Endodermal cell (in vitro differentiated cells): ENCODE data around the gene SLC46A1. TPM values are rescaled to one million over a fixed set of nuclear protein-coding genes. Genes with fewer than 3 reads are reported as not detected.

Experiments
- DNase-seq: peaks from one replicate; pipeline ENCODE4 v3.0.0-alpha.2; 2017
- H3K27ac ChIP-seq: 2 replicates; pipeline ENCODE4 v1.5.1; 2013; ENCODE audit warnings: mild to moderate bottlenecking, low read depth, low read length, moderate library complexity
- H3K27me3 ChIP-seq: 2 replicates; pipeline ENCODE4 v1.6.1; 2013; ENCODE audit warnings: mild to moderate bottlenecking, low read length, moderate library complexity; ENCODE audit not compliant: insufficient read depth, control insufficient read depth, poor library complexity, severe bottlenecking
- H3K36me3 ChIP-seq: 2 replicates; pipeline ENCODE4 v1.7.0; 2013; ENCODE audit warnings: mild to moderate bottlenecking, low read length, moderate library complexity; ENCODE audit not compliant: control insufficient read depth, insufficient read depth
- H3K4me1 ChIP-seq: one replicate; pipeline ENCODE4 v1.7.0; 2013; ENCODE audit warnings: low read length; ENCODE audit not compliant: control insufficient read depth, insufficient read depth
- H3K4me3 ChIP-seq: 2 replicates; pipeline ENCODE4 v1.5.1; 2013; ENCODE audit warnings: mild to moderate bottlenecking, low read length, moderate library complexity
- H3K9ac ChIP-seq: 2 replicates; pipeline ENCODE4 v1.6.1; 2013; ENCODE audit warnings: mild to moderate bottlenecking, low read length, moderate library complexity; ENCODE audit not compliant: poor library complexity, severe bottlenecking; ENCODE audit errors: extremely low read depth
- H3K9me3 ChIP-seq: 2 replicates; pipeline ENCODE4 v1.6.1; 2013; ENCODE audit warnings: mild to moderate bottlenecking, low read length, moderate library complexity; ENCODE audit not compliant: control insufficient read depth
- H3K27ac Mint-ChIP-seq: 2 replicates; pipeline ENCODE4 v1.8.0; 2020; ENCODE audit warnings: mixed read lengths
- H3K27me3 Mint-ChIP-seq: 2 replicates; pipeline ENCODE4 v1.8.0; 2021; ENCODE audit warnings: mild to moderate bottlenecking, mixed read lengths; ENCODE audit not compliant: insufficient read depth
- H3K36me3 Mint-ChIP-seq: 2 replicates; pipeline ENCODE4 v1.8.0; 2020; ENCODE audit warnings: low read depth, mixed read lengths
- H3K4me1 Mint-ChIP-seq: 2 replicates; pipeline ENCODE4 v1.8.0; 2020; ENCODE audit warnings: mixed read lengths
- H3K4me3 Mint-ChIP-seq: 2 replicates; pipeline ENCODE4 v1.8.0; 2020; ENCODE audit warnings: mild to moderate bottlenecking, moderate library complexity, mixed read lengths
- H3K9me3 Mint-ChIP-seq: 2 replicates; pipeline ENCODE4 v1.8.0; 2020; ENCODE audit warnings: mild to moderate bottlenecking, mixed read lengths
- WGBS, 2 experiments: methylation state at CpG; one replicate each; pipeline versions ENCODE4 v1.1.5 to v1.1.7; 2013; ENCODE audit warnings: missing lambda C conversion rate in 2 of 2, mixed read lengths in 1 of 2; ENCODE audit not compliant: insufficient coverage in 1 of 2, insufficient read length in 1 of 2; 5-methylcytosine and 5-hydroxymethylcytosine counted together
- total RNA-seq, 2 donors: library from RNA; stranded (reverse); fragmentation: NEBNext Ultra II Directional in 1 of 2; extraction: Animal tissue kit (Norgen Biotek cat#: 25700) in 1 of 2; gene quantifications; 2 replicates in 1 of 2; 3 replicates in 1 of 2; pipeline ENCODE4 v1.2.1, GENCODE V29; 2021
- TF ChIP-seq, protein P1 (sequence below): fragments of 200-600 bp; sonication (generic); conservative IDR thresholded peaks from 2 replicates; pipeline ENCODE4 v1.5.0; 2021; ENCODE audit warnings: antibody characterized with exemption, mild to moderate bottlenecking

SLC46A1 gene
- total RNA-seq, 2 donors from 2014 or later: 6.9 to 10.9 TPM

DNA sequence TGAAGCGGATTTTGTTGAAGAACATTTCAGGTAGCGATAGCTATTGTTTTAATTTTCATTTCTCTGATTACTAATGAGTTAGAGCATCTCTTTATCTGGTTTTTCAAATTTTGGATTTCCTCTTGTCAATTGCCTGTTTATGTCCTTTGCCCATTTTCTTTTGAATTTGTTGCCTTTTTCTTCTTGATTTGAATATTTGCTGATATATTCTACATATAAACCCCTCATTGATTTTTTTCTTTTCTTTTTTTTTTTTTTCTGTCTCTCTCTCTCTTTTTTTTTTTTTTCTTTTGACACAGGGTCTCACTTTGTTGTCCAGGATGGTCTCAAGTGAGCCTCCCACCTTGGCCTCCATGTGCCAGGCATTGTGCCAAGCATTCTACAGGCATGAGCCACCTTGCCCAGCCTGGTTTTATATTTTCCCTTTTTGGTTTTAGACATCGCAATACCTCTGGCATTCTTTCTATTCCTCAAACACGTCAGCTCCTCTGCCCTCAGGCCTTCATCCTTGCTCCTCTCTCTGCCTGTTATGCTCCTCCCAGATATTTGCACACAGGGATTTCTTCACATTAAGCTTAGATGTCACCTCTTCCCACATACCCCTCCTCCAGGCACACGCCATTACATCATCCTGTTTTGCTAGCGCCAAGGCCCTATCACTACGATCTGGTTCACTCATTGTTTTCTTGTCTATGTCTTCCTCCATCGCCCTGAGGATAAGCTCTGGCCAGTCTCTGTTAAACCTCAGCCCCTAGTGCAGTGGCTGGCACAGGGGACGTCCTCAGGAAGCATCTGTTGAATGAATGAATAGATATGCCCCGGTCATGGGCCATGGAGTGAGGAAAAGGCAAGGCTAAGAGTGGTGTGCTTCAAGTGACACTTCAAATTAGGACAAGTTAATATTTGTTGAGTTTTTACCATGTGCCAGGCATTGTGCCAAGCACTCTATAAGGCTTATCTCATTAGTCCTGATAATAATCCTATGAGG, 25.9 kb downstream of the SLC46A1 start:
- WGBS, 2 experiments: 82 to 92% methylated on average over 10 of the region's 10 CpGs

GRCh38 chr17:28372945-28373274, 33.1 kb downstream of the SLC46A1 start:
- WGBS, 2 experiments: 89% methylated on average over 6 of the region's 6 CpGs; no CpG with 5 or more reads in 1 of the 2 experiments
- Mint-ChIP-seq H3K36me3 (no peaks in the 10 kb centered on the region), H3K27ac (no peak overlapping the region), H3K4me3 (peak overlapping the region; percentile 51), H3K27me3 (peaks cover 60% of the 10 kb centered on the region), H3K4me1 (peaks cover 17% of the 10 kb centered on the region), H3K9me3 (no peaks in the 10 kb centered on the region)
- Histone ChIP-seq H3K9ac (no peak overlapping the region), H3K27ac (no peak overlapping the region), H3K27me3 (peaks cover 43% of the 10 kb centered on the region), H3K4me3 (no peak overlapping the region), H3K9me3 (no peaks in the 10 kb centered on the region), H3K36me3 (no peaks in the 10 kb centered on the region), H3K4me1 (peaks cover 12% of the 10 kb centered on the region)
- TF ChIP-seq, protein P1, sequence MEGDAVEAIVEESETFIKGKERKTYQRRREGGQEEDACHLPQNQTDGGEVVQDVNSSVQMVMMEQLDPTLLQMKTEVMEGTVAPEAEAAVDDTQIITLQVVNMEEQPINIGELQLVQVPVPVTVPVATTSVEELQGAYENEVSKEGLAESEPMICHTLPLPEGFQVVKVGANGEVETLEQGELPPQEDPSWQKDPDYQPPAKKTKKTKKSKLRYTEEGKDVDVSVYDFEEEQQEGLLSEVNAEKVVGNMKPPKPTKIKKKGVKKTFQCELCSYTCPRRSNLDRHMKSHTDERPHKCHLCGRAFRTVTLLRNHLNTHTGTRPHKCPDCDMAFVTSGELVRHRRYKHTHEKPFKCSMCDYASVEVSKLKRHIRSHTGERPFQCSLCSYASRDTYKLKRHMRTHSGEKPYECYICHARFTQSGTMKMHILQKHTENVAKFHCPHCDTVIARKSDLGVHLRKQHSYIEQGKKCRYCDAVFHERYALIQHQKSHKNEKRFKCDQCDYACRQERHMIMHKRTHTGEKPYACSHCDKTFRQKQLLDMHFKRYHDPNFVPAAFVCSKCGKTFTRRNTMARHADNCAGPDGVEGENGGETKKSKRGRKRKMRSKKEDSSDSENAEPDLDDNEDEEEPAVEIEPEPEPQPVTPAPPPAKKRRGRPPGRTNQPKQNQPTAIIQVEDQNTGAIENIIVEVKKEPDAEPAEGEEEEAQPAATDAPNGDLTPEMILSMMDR: no peak
- no peak for DNase-seq

More for the DNA sequence above, 25.9 kb downstream of the SLC46A1 start:
- Histone ChIP-seq H3K27me3 (peaks cover 77% of the 10 kb centered on the region), H3K4me1 (no peaks in the 10 kb centered on the region), H3K9me3 (no peaks in the 10 kb centered on the region), H3K36me3 (no peaks in the 10 kb centered on the region), H3K27ac (no peak overlapping the region), H3K4me3 (no peak overlapping the region), H3K9ac (no peak overlapping the region)
- no peak overlapping the region for H3K27ac Mint-ChIP-seq
- TF ChIP-seq, protein P1: no peak
- H3K9me3 Mint-ChIP-seq: no peaks in the 10 kb centered on the region
- peaks cover 92% of the 10 kb centered on the region for H3K27me3 Mint-ChIP-seq
- H3K4me3 Mint-ChIP-seq: no peak overlapping the region
- H3K4me1 Mint-ChIP-seq: no peaks in the 10 kb centered on the region
- DNase-seq: no peak
- no peaks in the 10 kb centered on the region for H3K36me3 Mint-ChIP-seq

DNA sequence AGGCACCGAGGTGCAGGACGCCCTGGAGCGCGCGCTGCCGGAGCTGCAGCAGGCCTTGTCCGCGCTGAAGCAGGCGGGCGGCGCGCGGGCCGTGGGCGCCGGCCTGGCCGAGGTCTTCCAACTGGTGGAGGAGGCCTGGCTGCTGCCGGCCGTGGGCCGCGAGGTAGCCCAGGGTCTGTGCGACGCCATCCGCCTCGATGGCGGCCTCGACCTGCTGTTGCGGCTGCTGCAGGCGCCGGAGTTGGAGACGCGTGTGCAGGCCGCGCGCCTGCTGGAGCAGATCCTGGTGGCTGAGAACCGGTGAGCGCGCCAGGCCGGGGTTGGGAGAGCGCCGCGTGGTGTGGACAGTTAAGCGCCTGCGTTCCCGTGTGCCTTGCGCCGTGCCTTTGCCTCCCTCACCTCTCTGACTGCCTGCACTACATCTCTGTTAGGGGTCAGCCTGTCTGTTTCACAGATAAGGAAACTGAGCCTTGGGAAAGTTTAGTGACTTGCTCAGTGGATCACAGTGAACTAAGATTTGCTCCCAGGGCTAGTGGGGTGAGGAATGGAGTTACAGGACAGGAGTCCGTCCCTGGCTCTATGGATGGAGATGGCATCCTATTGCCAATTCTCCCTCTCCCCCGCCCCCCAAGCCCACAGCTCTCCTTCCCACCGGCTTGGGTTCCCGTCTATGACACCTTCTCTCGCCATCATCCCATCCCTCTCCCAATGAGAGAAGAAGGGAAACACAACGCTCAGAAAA, 33.6 kb downstream of the SLC46A1 start:
- DNase-seq: no peak
- H3K27me3 ChIP-seq: peaks cover 42% of the 10 kb centered on the region
- no peak overlapping the region for H3K27ac Mint-ChIP-seq
- no peaks in the 10 kb centered on the region for H3K36me3 ChIP-seq
- peak overlapping the region; percentile 65 for H3K4me3 ChIP-seq
- no peak overlapping the region for H3K9ac ChIP-seq
- peaks cover 12% of the 10 kb centered on the region for H3K4me1 ChIP-seq
- H3K4me1 Mint-ChIP-seq: peaks cover 17% of the 10 kb centered on the region
- H3K9me3 ChIP-seq: no peaks in the 10 kb centered on the region
- H3K36me3 Mint-ChIP-seq: no peaks in the 10 kb centered on the region
- TF ChIP-seq, protein P1: no peak
- H3K27ac ChIP-seq: peak overlapping the region; percentile 87
- peaks cover 56% of the 10 kb centered on the region for H3K27me3 Mint-ChIP-seq
- 16 to 33% methylated on average over 12 to 52 of the region's 53 CpGs for WGBS, 2 experiments
- H3K9me3 Mint-ChIP-seq: no peaks in the 10 kb centered on the region
- H3K4me3 Mint-ChIP-seq: peak overlapping the region; percentile 51
